H1 (cell line): ENCODE results near the gene GJD3. TPM values are rescaled to one million over a fixed set of nuclear protein-coding genes. Genes with fewer than 3 reads are reported as not detected.

ENCODE experiments used
- CTCF ChIA-PET: fragments of 300-600 bp; sonication (Branson Sonifier 250); formaldehyde crosslinking; loops from one replicate; lab custom pipeline; 2021; ENCODE audit not compliant: partially characterized antibody; lab: Charles Lee
- POLR2A ChIA-PET: fragments of 300-600 bp; sonication (Branson Sonifier 250); formaldehyde crosslinking; loops from one replicate; lab custom pipeline; 2021; ENCODE audit warnings: inconsistent platforms; ENCODE audit not compliant: partially characterized antibody; lab: Charles Lee
- DNase-seq, 2 experiments: peaks; one replicate each; pipeline versions ENCODE4 v3.0.0 to v3.0.0-alpha.2; 2010 to 2022; ENCODE audit warnings: low spot score in 2 of 2, low read depth in 1 of 2, mixed read lengths in 1 of 2
- FAIRE-seq: peaks from 2 replicates; lab custom pipeline; 2011; peaks lifted over from hg19 to GRCh38; lab: Jason Lieb, UNC
- H2AFZ ChIP-seq: 2 replicates; pipeline ENCODE4 v1.8.1; 2012; ENCODE audit warnings: low read length, inconsistent platforms
- H2AK5ac ChIP-seq: 2 replicates; pipeline ENCODE4 v1.6.1; 2013; ENCODE audit warnings: low read depth, low read length
- H2BK120ac ChIP-seq: replicated peaks from 2 replicates; pipeline ENCODE3; 2013; ENCODE audit warnings: low read depth, low read length, inconsistent platforms
- H2BK12ac ChIP-seq: 2 replicates; pipeline ENCODE4 v1.6.1; 2013; ENCODE audit warnings: low read depth, low read length
- H2BK15ac ChIP-seq: 2 replicates; pipeline ENCODE4 v1.6.1; 2013; ENCODE audit warnings: low read length
- H2BK20ac ChIP-seq: 2 replicates; pipeline ENCODE4 v1.6.1; 2013; ENCODE audit warnings: low read length
- H2BK5ac ChIP-seq: 2 replicates; pipeline ENCODE4 v1.6.1; 2013; ENCODE audit warnings: low read depth, low read length
- H3K14ac ChIP-seq: 2 replicates; pipeline ENCODE4 v1.6.1; 2013; ENCODE audit warnings: inconsistent platforms; ENCODE audit not compliant: insufficient read length
- H3K18ac ChIP-seq: 2 replicates; pipeline ENCODE4 v1.6.1; 2013; ENCODE audit warnings: low read length; ENCODE audit errors: extremely low read depth
- H3K23ac ChIP-seq: 2 replicates; pipeline ENCODE4 v1.6.1; 2013; ENCODE audit warnings: inconsistent platforms; ENCODE audit not compliant: insufficient read length
- H3K23me2 ChIP-seq: 2 replicates; pipeline ENCODE4 v1.6.1; 2013; ENCODE audit warnings: low read depth, low read length
- H3K27ac ChIP-seq: 2 replicates; pipeline ENCODE4 v1.6.1; 2011; ENCODE audit warnings: low read depth, low read length, inconsistent platforms
- H3K27me3 ChIP-seq, 4 experiments: replicated peaks in 1 of 4; 1 replicate in 1 of 4; 2 replicates in 3 of 4; pipeline versions ENCODE4 v1.6.1 to v1.8.1; 2011 to 2013; ENCODE audit warnings: low read length in 3 of 4, mild to moderate bottlenecking in 3 of 4, inconsistent platforms in 2 of 4, mixed read lengths in 2 of 4, moderate library complexity in 1 of 4; ENCODE audit not compliant: control insufficient read depth in 3 of 4, insufficient read depth in 3 of 4; ENCODE audit errors: extremely low read depth in 1 of 4
- H3K36me3 ChIP-seq, 4 experiments: 2 replicates each; pipeline versions ENCODE4 v1.6.1 to v1.8.1; 2011 to 2013; ENCODE audit warnings: mild to moderate bottlenecking in 4 of 4, low read length in 3 of 4, moderate library complexity in 2 of 4, control low read depth in 1 of 4, inconsistent platforms in 1 of 4; ENCODE audit not compliant: insufficient read depth in 4 of 4, control insufficient read depth in 2 of 4
- H3K4ac ChIP-seq: replicated peaks from 2 replicates; pipeline ENCODE3; 2013; ENCODE audit warnings: low read length, low read depth, mixed read lengths, inconsistent platforms; ENCODE audit not compliant: insufficient read length
- H3K4me1 ChIP-seq, 4 experiments: replicated peaks in 1 of 4; 1 replicate in 1 of 4; 2 replicates in 3 of 4; pipeline versions ENCODE4 v1.6.1 to v1.8.1; 2011 to 2013; ENCODE audit warnings: low read length in 3 of 4, inconsistent platforms in 2 of 4, mixed read lengths in 1 of 4; ENCODE audit not compliant: insufficient read depth in 4 of 4, control insufficient read depth in 3 of 4
- H3K4me2 ChIP-seq, 2 experiments: 2 replicates each; pipeline versions ENCODE4 v1.6.1 to v1.8.1; 2011 to 2013; ENCODE audit warnings: low read depth in 2 of 2, low read length in 2 of 2, control low read depth in 1 of 2, inconsistent platforms in 1 of 2, mild to moderate bottlenecking in 1 of 2; ENCODE audit not compliant: insufficient read depth in 1 of 2
- H3K4me3 ChIP-seq, 4 experiments: fragments of 200-600, 300-600 bp in 1 of 4; sonication (generic), shearing (Covaris generic), sonication (Bioruptor Twin) in 1 of 4; 2 replicates each; pipeline versions ENCODE4 v1.5.1 to v1.8.1; 2011 to 2016; ENCODE audit warnings: low read length in 4 of 4, low read depth in 3 of 4, control low read depth in 2 of 4, inconsistent platforms in 2 of 4, mild to moderate bottlenecking in 2 of 4, mixed read lengths in 1 of 4, moderate library complexity in 1 of 4; ENCODE audit not compliant: insufficient read depth in 2 of 4; ENCODE audit errors: extremely low read depth in 1 of 4
- H3K56ac ChIP-seq: replicated peaks from 2 replicates; pipeline ENCODE3; 2013; ENCODE audit warnings: low read depth, mild to moderate bottlenecking, mixed read lengths, low read length, inconsistent platforms; ENCODE audit not compliant: insufficient read length
- H3K79me1 ChIP-seq: 2 replicates; pipeline ENCODE4 v1.6.1; 2013; ENCODE audit warnings: low read depth, low read length, control low read depth
- H3K79me2 ChIP-seq, 2 experiments: 2 replicates each; pipeline versions ENCODE4 v1.6.1 to v1.8.1; 2012 to 2013; ENCODE audit warnings: low read length in 2 of 2, mild to moderate bottlenecking in 2 of 2, inconsistent platforms in 1 of 2; ENCODE audit not compliant: insufficient read depth in 2 of 2, control insufficient read depth in 1 of 2
- H3K9ac ChIP-seq, 4 experiments: replicated peaks in 1 of 4; 1 replicate in 1 of 4; 2 replicates in 3 of 4; pipeline versions ENCODE4 v1.6.1 to v1.8.1; 2011 to 2013; ENCODE audit warnings: low read depth in 3 of 4, low read length in 3 of 4, control low read depth in 2 of 4, mild to moderate bottlenecking in 2 of 4, moderate library complexity in 2 of 4, inconsistent platforms in 1 of 4; ENCODE audit errors: extremely low read depth in 1 of 4
- H3K9me3 ChIP-seq, 2 experiments: 2 replicates each; pipeline versions ENCODE4 v1.6.1 to v1.8.1; 2012 to 2013; ENCODE audit warnings: mild to moderate bottlenecking in 2 of 2, moderate library complexity in 2 of 2, control low read depth in 1 of 2, inconsistent platforms in 1 of 2, low read depth in 1 of 2, low read length in 1 of 2, mixed read lengths in 1 of 2; ENCODE audit not compliant: insufficient read depth in 2 of 2
- H4K20me1 ChIP-seq, 2 experiments: replicated peaks in 1 of 2; 2 replicates each; pipeline versions ENCODE3 to v1.8.1; 2011 to 2013; ENCODE audit warnings: inconsistent platforms in 2 of 2, low read length in 2 of 2, mild to moderate bottlenecking in 1 of 2; ENCODE audit not compliant: insufficient read depth in 2 of 2, control insufficient read depth in 1 of 2
- H4K5ac ChIP-seq: 2 replicates; pipeline ENCODE4 v1.6.1; 2013; ENCODE audit warnings: low read length, low read depth, mixed read lengths, inconsistent platforms; ENCODE audit not compliant: insufficient read length
- H4K8ac ChIP-seq: 2 replicates; pipeline ENCODE4 v1.8.0; 2013; ENCODE audit warnings: mild to moderate bottlenecking, moderate library complexity, low read length, inconsistent platforms; ENCODE audit not compliant: insufficient read depth; ENCODE audit errors: extremely low read depth
- H4K91ac ChIP-seq: replicated peaks from 2 replicates; pipeline ENCODE3; 2013; ENCODE audit warnings: low read length, mixed read lengths, inconsistent platforms; ENCODE audit not compliant: insufficient read length
- BCL11A ChIP-seq, 2 experiments: IDR thresholded peaks; one replicate each; pipeline ENCODE4 v1.6.1; 2011; ENCODE audit warnings: low read depth in 2 of 2, low read length in 2 of 2, mild to moderate bottlenecking in 2 of 2
- CEBPB ChIP-seq: IDR thresholded peaks from 2 replicates; pipeline ENCODE4 v1.6.1; 2012; ENCODE audit warnings: low read depth, low read length
- CHD2 ChIP-seq: IDR thresholded peaks from 2 replicates; pipeline ENCODE4 v1.6.1; 2012; ENCODE audit warnings: low read length, improper control_type of control experiment
- CREB1 ChIP-seq: IDR thresholded peaks from 2 replicates; pipeline ENCODE4 v1.6.1; 2012; ENCODE audit warnings: inconsistent platforms
- CTBP2 ChIP-seq: IDR thresholded peaks from 2 replicates; pipeline ENCODE4 v1.7.0; 2011; ENCODE audit warnings: borderline replicate concordance, mild to moderate bottlenecking, moderate library complexity, mixed read lengths, low read length; ENCODE audit not compliant: insufficient read depth, insufficient read length
- GABPA ChIP-seq: IDR thresholded peaks from 2 replicates; pipeline ENCODE4 v1.6.1; 2011; ENCODE audit warnings: mild to moderate bottlenecking, low read length, moderate library complexity, borderline replicate concordance; ENCODE audit not compliant: insufficient read depth
- MAX ChIP-seq: IDR thresholded peaks from 2 replicates; pipeline ENCODE4 v1.6.1; 2012; ENCODE audit warnings: inconsistent platforms
- RNF2 ChIP-seq: fragments of 200-900, 300-1000 bp; sonication (generic); IDR thresholded peaks from 2 replicates; pipeline ENCODE4 v1.7.1; 2016; ENCODE audit warnings: borderline replicate concordance, low read depth, mild to moderate bottlenecking, antibody characterized with exemption, low read length; ENCODE audit not compliant: poor library complexity, severe bottlenecking; ENCODE audit errors: missing control alignments
- SIN3A ChIP-seq, 2 experiments: IDR thresholded peaks in 1 of 2; conservative IDR thresholded peaks in 1 of 2; 2 replicates each; pipeline ENCODE4 v1.6.1; 2011 to 2012; ENCODE audit warnings: low read length in 2 of 2, improper control_type of control experiment in 1 of 2, low read depth in 1 of 2, mild to moderate bottlenecking in 1 of 2
- SP2 ChIP-seq: IDR thresholded peaks from 2 replicates; pipeline ENCODE4 v1.6.1; 2012; ENCODE audit warnings: mild to moderate bottlenecking, low read length, inconsistent platforms
- SRF ChIP-seq: IDR thresholded peaks from 2 replicates; pipeline ENCODE4 v1.6.1; 2011; ENCODE audit warnings: mild to moderate bottlenecking, low read depth, low read length, moderate library complexity
- TBP ChIP-seq: IDR thresholded peaks from 2 replicates; pipeline ENCODE4 v1.6.1; 2011; ENCODE audit warnings: low read depth, low read length, improper control_type of control experiment
- WGBS, 2 experiments: shearing (Covaris generic) in 1 of 2; methylation state at CpG; one replicate each; pipeline versions ENCODE4 v1.1.6 to v1.1.7; 2013 to 2015; ENCODE audit warnings: low lambda C conversion rate in 2 of 2, mixed read lengths in 2 of 2, inconsistent platforms in 1 of 2, low coverage in 1 of 2, missing lambda C conversion rate in 1 of 2; ENCODE audit not compliant: insufficient replicate concordance in 2 of 2, insufficient coverage in 1 of 2, insufficient read length in 1 of 2; ENCODE audit errors: extremely low coverage in 1 of 2, missing lambda C conversion rate in 1 of 2; 5-methylcytosine and 5-hydroxymethylcytosine counted together
- polyA plus RNA-seq, 7 experiments: library from polyadenylated mRNA; depleted of rRNA in 3 of 7; stranded (reverse) in 5 of 7; unstranded in 2 of 7; fragments of >200 nt in 5 of 7; fragments of 200-250 nt in 2 of 7; gene quantifications; 1 replicate in 5 of 7; 2 replicates in 1 of 7; 4 replicates in 1 of 7; pipeline versions ENCODE4 v1.2.1 to v1.2.3, GENCODE V29; 2011 to 2013; ENCODE audit warnings: missing spikeins in 2 of 7, mixed read lengths in 2 of 7
- total RNA-seq: library from RNA; stranded (reverse); fragmentation: NEBNext Ultra II Directional; extraction: Animal tissue kit (Norgen Biotek cat#: 25700); gene quantifications from 2 replicates; pipeline ENCODE4 v1.2.1, GENCODE V29; 2021

The GJD3 gene
- total and polyA plus RNA-seq, 2 of the 8 experiments (the other 6 are each of a cell fraction or from before 2014, with no cell fraction given) = 0.53 to 1.9 TPM

- Histone ChIP-seq H2AK5ac (no peak overlapping the region), H3K4ac (no peak overlapping the region), H3K36me3 (no peaks in the 10 kb centered on the region), H2AFZ (no peak overlapping the region), H3K18ac (no peak overlapping the region), H3K79me2 (no peaks in the 10 kb centered on the region), H4K8ac (no peak overlapping the region; the same call in 1 of the 2 replicates), H3K27me3 (peaks cover 8 to 27% (median 24%) of the 10 kb centered on the region in 4 experiments), H3K79me1 (no peaks in the 10 kb centered on the region), H2BK120ac (no peak overlapping the region), H2BK5ac (no peak overlapping the region), H3K23ac (no peak overlapping the region), H2BK15ac (no peak overlapping the region), H3K23me2 (peaks cover 18% of the 10 kb centered on the region; the same call in 1 of the 2 replicates), H3K14ac (no peak overlapping the region), H3K4me1 (peaks cover 6 to 34% (median 23%) of the 10 kb centered on the region in 4 experiments), H4K20me1 (peaks cover 0 to 2% of the 10 kb centered on the region in 2 experiments), H3K9me3 (no peaks in the 10 kb centered on the region), H3K9ac (peak overlapping the region in 1 of 4 experiments; percentile 69; a peak in 1 of 7 replicates), H4K5ac (no peak overlapping the region), H4K91ac (no peak overlapping the region), H3K56ac (no peak overlapping the region), H3K27ac (no peak overlapping the region), H2BK20ac (no peak overlapping the region), H3K4me2 (peak overlapping the region; percentile 75 to 98), H2BK12ac (0 out of 2 replicates have a peak overlapping the region, but pooled peaks have one; percentile 5), H3K4me3 (peak overlapping the region; percentile 21 to 65 (median 42); a peak in 7 of 8 replicates)
- FAIRE-seq (no peak), DNase-seq (peak in 1 of 2 experiments; percentile 94)
- 2% methylated on average over 17 of the region's 58 CpGs; no CpG with 5 or more reads in 1 of the 2 experiments for WGBS, 2 experiments
- POLR2A ChIA-PET = interaction anchor here (0.6 to 27.8 kb wide), 3 partner anchors 15 to 60 kb away, joined by 3 to 570 read pairs (median 3); partner anchors contain the start of genes CDC6 and RARA
- CTCF ChIA-PET = interaction anchor here (0.6 to 30.8 kb wide), 28 partner anchors 9 to 255 kb away, joined by 3 to 1198 read pairs (median 4); partner anchors contain the start of gene RARA
- peak in 1 of 2 experiments; percentile 64; a peak in 1 of 4 replicates for TF ChIP-seq SIN3A (conservative IDR thresholded peaks at IDR 0.05 in 1 of 2, IDR thresholded peaks at IDR 0.05 in 1 of 2; ENCODE audit: low read depth in 1 of 2, low read length in 2 of 2)
- no peak for TF ChIP-seq BCL11A (IDR thresholded peaks at IDR 0.05; ENCODE audit: low read depth in 2 of 2, low read length in 2 of 2)
- TF ChIP-seq MAX = peak; percentile 89
- TF ChIP-seq TBP = 0 out of 2 replicates have a peak, but pooled peaks have one; percentile 24
- no peak for TF ChIP-seq SRF
- peak; percentile 52 for TF ChIP-seq CHD2
- peak; percentile 30 for TF ChIP-seq CTBP2
- TF ChIP-seq GABPA = peak; percentile 68; the same call in 1 of the 2 replicates
- TF ChIP-seq CREB1 = peak; percentile 51; the same call in 1 of the 2 replicates
- no peak for TF ChIP-seq RNF2
- TF ChIP-seq CEBPB = no peak
- no peak for TF ChIP-seq SP2
These were observed 1.8 kb downstream of the GJD3 start for GRCh38 chr17:40362696-40363110.
